GM12878 (cell line): ENCODE data around the gene ELOF1. TPM values are rescaled to one million over a fixed set of nuclear protein-coding genes. Genes with fewer than 3 reads are reported as not detected.

Experiments
- BCL11A ChIP-seq: IDR thresholded peaks from 2 replicates; pipeline ENCODE4 v1.6.1; 2011; ENCODE audit warnings: low read depth, low read length
- GABPA ChIP-seq: IDR thresholded peaks from 2 replicates; pipeline ENCODE4 v1.6.1; 2014; ENCODE audit warnings: antibody characterized with exemption, low read depth, mild to moderate bottlenecking, inconsistent platforms
- IKZF1 ChIP-seq: fragments of 450-650 bp; conservative IDR thresholded peaks from 2 replicates; pipeline ENCODE4 v1.6.1; 2017; ENCODE audit warnings: antibody characterized with exemption, mild to moderate bottlenecking
- JUND ChIP-seq: IDR thresholded peaks from 2 replicates; pipeline ENCODE4 v1.6.1; 2012; ENCODE audit warnings: low read depth, mild to moderate bottlenecking, low read length, improper control_type of control experiment, moderate library complexity
- LARP7 ChIP-seq: fragments of 450-650 bp; IDR thresholded peaks from 2 replicates; pipeline ENCODE4 v1.6.1; 2017; ENCODE audit warnings: mild to moderate bottlenecking
- MEF2B ChIP-seq: fragments of 450-650 bp; IDR thresholded peaks from 2 replicates; pipeline ENCODE4 v1.6.1; 2018; ENCODE audit warnings: mild to moderate bottlenecking, moderate library complexity; ENCODE audit not compliant: partially characterized antibody, poor library complexity, severe bottlenecking
- MXI1 ChIP-seq: fragments of 150-350 bp; IDR thresholded peaks from 2 replicates; pipeline ENCODE4 v1.6.1; 2011; ENCODE audit warnings: low read depth, mild to moderate bottlenecking, inconsistent platforms, low read length, improper control_type of control experiment
- RAD21 ChIP-seq: IDR thresholded peaks from 2 replicates; pipeline ENCODE4 v1.6.1; 2011; ENCODE audit warnings: mild to moderate bottlenecking, low read depth, low read length, moderate library complexity; ENCODE audit not compliant: insufficient read depth
- RB1 ChIP-seq: fragments of 450-650 bp; formaldehyde crosslinking; IDR thresholded peaks from 2 replicates; pipeline ENCODE4 v1.6.1; 2017; ENCODE audit warnings: mild to moderate bottlenecking, borderline replicate concordance
- RELA ChIP-seq: fragments of 450-650 bp; IDR thresholded peaks from 2 replicates; pipeline ENCODE4 v1.8.0; 2014; ENCODE audit warnings: borderline replicate concordance; ENCODE audit not compliant: partially characterized antibody
- RUNX3 ChIP-seq: IDR thresholded peaks from 2 replicates; pipeline ENCODE4 v1.6.1; 2012; ENCODE audit warnings: low read length, inconsistent platforms
- SUPT20H ChIP-seq: IDR thresholded peaks from 2 replicates; pipeline ENCODE4 v1.6.1; 2011; ENCODE audit warnings: low read depth, mild to moderate bottlenecking, low read length, moderate library complexity, borderline replicate concordance; ENCODE audit not compliant: control insufficient read depth
- ZNF207 ChIP-seq: fragments of 450-650 bp; IDR thresholded peaks from 2 replicates; pipeline ENCODE4 v1.6.1; 2014; ENCODE audit warnings: antibody characterized with exemption, mild to moderate bottlenecking, borderline replicate concordance
- ZNF24 ChIP-seq: fragments of 450-650 bp; IDR thresholded peaks from 2 replicates; pipeline ENCODE4 v1.6.1; 2017; ENCODE audit warnings: antibody characterized with exemption, mild to moderate bottlenecking
- ZNF687 ChIP-seq: fragments of 450-650 bp; IDR thresholded peaks from 2 replicates; pipeline ENCODE4 v1.6.1; 2017; ENCODE audit warnings: mild to moderate bottlenecking, moderate library complexity
- polyA plus RNA-seq, 11 experiments: library from polyadenylated mRNA; depleted of rRNA in 4 of 11; unstranded in 6 of 11; stranded (reverse) in 5 of 11; fragments of >200 nt; fragmentation: Nextera tagmentation in 4 of 11; fragmentation: Illumina TruSeq in 1 of 11; extraction: Ambion mirVana in 4 of 11; extraction: Trizol in 1 of 11; gene quantifications; 1 replicate in 1 of 11; 2 replicates in 10 of 11; pipeline versions ENCODE4 v1.2.1 to v1.2.3, GENCODE V29; 2011 to 2016; ENCODE audit warnings: inconsistent platforms in 2 of 11, missing spikeins in 2 of 11, low read depth in 1 of 11
- total RNA-seq, 4 experiments: library from RNA; depleted of rRNA in 3 of 4; stranded (reverse); fragments of >200 nt in 3 of 4; fragmentation: Illumina TruSeq in 1 of 4; extraction: Trizol in 1 of 4; gene quantifications; 2 replicates each; pipeline versions ENCODE4 v1.2.1 to v1.2.3, GENCODE V29; 2013 to 2021

ELOF1 gene
- total and polyA plus RNA-seq, 10 of the 15 experiments (the other 5 are each of a cell fraction or from before 2014, with no cell fraction given): 11.7 to 124 (median 92.9) TPM

GRCh38 chr19:11558881-11559828 is at the start of gene ELOF1 (continued):
- TF ChIP-seq RAD21: no peak
- TF ChIP-seq GABPA: peak; percentile 92
- no peak for TF ChIP-seq ZNF24
- TF ChIP-seq ZNF207: 0 out of 2 replicates have a peak, but pooled peaks have one; percentile 45
- peak; percentile 84 for TF ChIP-seq IKZF1
- peak; percentile 74 for TF ChIP-seq MXI1
- TF ChIP-seq BCL11A: no peak
- TF ChIP-seq RELA: peak; percentile 25
- peak; percentile 9; the same call in 1 of the 2 replicates for TF ChIP-seq RUNX3
- no peak for TF ChIP-seq JUND
- TF ChIP-seq SUPT20H: no peak
- 0 out of 2 replicates have a peak, but pooled peaks have one; percentile 54 for TF ChIP-seq RB1
- no peak for TF ChIP-seq MEF2B
- TF ChIP-seq ZNF687: peak; percentile 11; the same call in 1 of the 2 replicates
- TF ChIP-seq LARP7: peak; percentile 60; the same call in 1 of the 2 replicates
